HEK293 (cell line): Measurements from ENCODE around the gene SEMA3D.

Experiments
- CTCF ChIP-seq: fragments of 450-650 bp; formaldehyde crosslinking; IDR thresholded peaks from 2 replicates; pipeline ENCODE4 v1.5.1; 2016; ENCODE audit warnings: missing biosample characterization, missing genetic modification characterization
- HOXA7 ChIP-seq: sonication (generic); formaldehyde crosslinking; IDR thresholded peaks from 2 replicates; pipeline ENCODE4 v1.8.1; 2022; ENCODE audit warnings: missing genetic modification reagents, borderline replicate concordance
- MEIS1 ChIP-seq: sonication (generic); formaldehyde crosslinking; IDR thresholded peaks from 2 replicates; pipeline ENCODE4 v1.8.1; 2022; ENCODE audit warnings: missing genetic modification reagents, mild to moderate bottlenecking, borderline replicate concordance
- OVOL3 ChIP-seq: fragments of 450-650 bp; formaldehyde crosslinking; IDR thresholded peaks from 2 replicates; pipeline ENCODE4 v1.5.1; 2016; ENCODE audit warnings: missing biosample characterization, missing genetic modification characterization
- YY1 ChIP-seq: fragments of 450-650 bp; formaldehyde crosslinking; IDR thresholded peaks from 2 replicates; pipeline ENCODE4 v1.5.1; 2018; ENCODE audit warnings: missing biosample characterization, missing genetic modification characterization
- ZEB2 ChIP-seq: fragments of 450-650 bp; formaldehyde crosslinking; IDR thresholded peaks from 2 replicates; pipeline ENCODE4 v1.5.1; 2016; ENCODE audit warnings: missing biosample characterization, missing genetic modification characterization
- ZNF121 ChIP-seq: fragments of 450-650 bp; formaldehyde crosslinking; IDR thresholded peaks from 2 replicates; pipeline ENCODE4 v1.5.1; 2016; ENCODE audit warnings: missing biosample characterization, missing genetic modification characterization
- ZNF335 ChIP-seq: fragments of 450-650 bp; formaldehyde crosslinking; conservative IDR thresholded peaks from 2 replicates; pipeline ENCODE4 v1.5.1; 2016; ENCODE audit warnings: missing biosample characterization, missing genetic modification characterization
- ZNF362 ChIP-seq: fragments of 450-650 bp; formaldehyde crosslinking; IDR thresholded peaks from 2 replicates; pipeline ENCODE4 v1.5.1; 2016; ENCODE audit warnings: missing biosample characterization, missing genetic modification characterization
- ZNF514 ChIP-seq: fragments of 450-650 bp; formaldehyde crosslinking; IDR thresholded peaks from 2 replicates; pipeline ENCODE4 v1.5.1; 2016; ENCODE audit warnings: missing biosample characterization, missing genetic modification characterization
- ZNF707 ChIP-seq: fragments of 450-650 bp; formaldehyde crosslinking; IDR thresholded peaks from 2 replicates; pipeline ENCODE4 v1.5.1; 2016; ENCODE audit warnings: missing biosample characterization, missing genetic modification characterization
- ZNF837 ChIP-seq: fragments of 450-650 bp; formaldehyde crosslinking; IDR thresholded peaks from 2 replicates; pipeline ENCODE4 v1.5.1; 2016; ENCODE audit warnings: missing biosample characterization, missing genetic modification characterization

- TF ChIP-seq CTCF (tag by site-specific recombination) (no peak), ZNF335 (tag by site-specific recombination) (no peak), ZNF121 (tag by site-specific recombination) (no peak), ZNF707 (tag by site-specific recombination) (no peak), MEIS1 (no peak), YY1 (no peak), ZNF514 (tag by site-specific recombination) (no peak), HOXA7 (CRISPR knock-in tag) (no peak), ZNF837 (tag by site-specific recombination) (no peak), OVOL3 (tag by site-specific recombination) (no peak), ZNF362 (tag by site-specific recombination) (no peak), ZEB2 (tag by site-specific recombination) (no peak)
These were observed 189.2 kb downstream of the SEMA3D start for GRCh38 chr7:84997626-84998025.
